WTC11 (cell line): ENCODE measurements around the gene FILIP1L. TPM values are rescaled to one million over a fixed set of nuclear protein-coding genes. Genes with fewer than 3 reads are reported as not detected.

Experiments used
- ATAC-seq: fragments of 200-7000 bp; cut with Tn5 transposase; 2 replicates; pipeline ENCODE4 v1.10.0; 2021; ENCODE audit warnings: mild to moderate bottlenecking, moderate library complexity
- CTCF ChIA-PET: fragments of 300-600 bp; sonication (Branson Sonifier 250); formaldehyde crosslinking; loops from one replicate; lab custom pipeline; 2021; ENCODE audit warnings: antibody characterized with exemption; lab: Charles Lee
- POLR2A ChIA-PET: fragments of 350-600 bp; sonication (Branson Sonifier 250); formaldehyde crosslinking; loops from one replicate; lab custom pipeline; 2021; ENCODE audit warnings: antibody characterized with exemption; lab: Charles Lee
- DNase-seq: peaks from one replicate; pipeline ENCODE4 v3.0.0; 2021; ENCODE audit warnings: low spot score
- H3K27ac Mint-ChIP-seq: 2 replicates; pipeline ENCODE4 v1.8.0; 2021; ENCODE audit warnings: mixed read lengths
- H3K27me3 Mint-ChIP-seq: 2 replicates; pipeline ENCODE4 v1.8.0; 2021; ENCODE audit warnings: low read depth, mild to moderate bottlenecking, moderate library complexity, mixed read lengths
- H3K36me3 Mint-ChIP-seq: 2 replicates; pipeline ENCODE4 v1.8.0; 2021; ENCODE audit warnings: mixed read lengths
- H3K4me1 Mint-ChIP-seq: 2 replicates; pipeline ENCODE4 v1.8.0; 2022; ENCODE audit warnings: mixed read lengths
- H3K4me3 Mint-ChIP-seq: 2 replicates; pipeline ENCODE4 v1.8.0; 2021; ENCODE audit warnings: mild to moderate bottlenecking, moderate library complexity, mixed read lengths
- H3K9me3 Mint-ChIP-seq: 2 replicates; pipeline ENCODE4 v1.8.0; 2021; ENCODE audit warnings: mixed read lengths
- ATF6 ChIP-seq: sonication (generic); formaldehyde crosslinking; IDR thresholded peaks from 2 replicates; pipeline ENCODE4 v1.8.1; 2023; ENCODE audit warnings: mild to moderate bottlenecking, missing genetic modification reagents
- FOXP4 ChIP-seq: sonication (generic); formaldehyde crosslinking; IDR thresholded peaks from 2 replicates; pipeline ENCODE4 v1.8.0; 2022; ENCODE audit warnings: mild to moderate bottlenecking, missing genetic modification reagents
- GABPB1 ChIP-seq: sonication (generic); formaldehyde crosslinking; IDR thresholded peaks from 2 replicates; pipeline ENCODE4 v1.8.1; 2023; ENCODE audit warnings: mild to moderate bottlenecking, missing genetic modification reagents
- HMGXB4 ChIP-seq: sonication (generic); formaldehyde crosslinking; IDR thresholded peaks from 2 replicates; pipeline ENCODE4 v1.8.1; 2023; ENCODE audit warnings: mild to moderate bottlenecking, moderate library complexity, missing genetic modification reagents
- KAT7 ChIP-seq: sonication (generic); formaldehyde crosslinking; IDR thresholded peaks from 2 replicates; pipeline ENCODE4 v1.8.1; 2023; ENCODE audit warnings: missing genetic modification reagents, mild to moderate bottlenecking, borderline replicate concordance
- MYBL2 ChIP-seq: sonication (generic); formaldehyde crosslinking; IDR thresholded peaks from 2 replicates; pipeline ENCODE4 v1.8.1; 2023; ENCODE audit warnings: mild to moderate bottlenecking, moderate library complexity, missing genetic modification reagents
- RELA ChIP-seq: sonication (generic); formaldehyde crosslinking; IDR thresholded peaks from 2 replicates; pipeline ENCODE4 v1.8.1; 2022; ENCODE audit warnings: missing genetic modification reagents, mild to moderate bottlenecking, borderline replicate concordance
- TEAD1 ChIP-seq: sonication (generic); formaldehyde crosslinking; IDR thresholded peaks from 2 replicates; pipeline ENCODE4 v1.8.0; 2022; ENCODE audit warnings: mild to moderate bottlenecking, missing genetic modification reagents
- ZMAT4 ChIP-seq: fragments of 250-450 bp; sonication (Bioruptor Pico); IDR thresholded peaks from 2 replicates; pipeline ENCODE4 v1.9.0; 2021; ENCODE audit warnings: mild to moderate bottlenecking
- ZNF532 ChIP-seq: fragments of 250-450 bp; sonication (Bioruptor Pico); IDR thresholded peaks from 2 replicates; pipeline ENCODE4 v1.9.0; 2021; ENCODE audit warnings: mild to moderate bottlenecking, borderline replicate concordance
- total RNA-seq: library from RNA; stranded (reverse); gene quantifications from 3 replicates; pipeline ENCODE4 v1.2.3, GENCODE V29; 2021

Gene FILIP1L
- total RNA-seq, 1 experiment from 2014 or later: 0.17 TPM

- no peaks in the 10 kb centered on the region for H3K4me1 Mint-ChIP-seq
- no peak for TF ChIP-seq ATF6 (CRISPR knock-in tag)
- no peak for TF ChIP-seq MYBL2 (CRISPR knock-in tag)
- no peak for TF ChIP-seq ZNF532 (CRISPR knock-in tag)
- no peak for TF ChIP-seq RELA
- TF ChIP-seq KAT7 (CRISPR knock-in tag): no peak
- TF ChIP-seq TEAD1 (CRISPR knock-in tag): no peak
- TF ChIP-seq FOXP4: no peak
- H3K4me3 Mint-ChIP-seq: no peak overlapping the region
- peaks cover 3% of the 10 kb centered on the region; the same call in 1 of the 2 replicates for H3K36me3 Mint-ChIP-seq
- H3K27me3 Mint-ChIP-seq: no peaks in the 10 kb centered on the region
- no peak overlapping the region for H3K27ac Mint-ChIP-seq
- DNase-seq (no peak), ATAC-seq (no peak)
- peaks cover 11% of the 10 kb centered on the region for H3K9me3 Mint-ChIP-seq
- POLR2A ChIA-PET: no interaction called here
- CTCF ChIA-PET: interaction anchor here (1.1 to 1.6 kb wide), 2 partner anchors 138 to 274 kb away, joined by 3 to 4 read pairs; no protein-coding TSS in a partner anchor
Measured at GRCh38 chr3:99980606-99981005, 133.7 kb downstream of the FILIP1L start.

- ChIA-PET POLR2A (no interaction called here), CTCF (no interaction called here)
- H3K9me3 Mint-ChIP-seq: peaks cover 11% of the 10 kb centered on the region
- no peak overlapping the region for H3K27ac Mint-ChIP-seq
- no peak for ATAC-seq
- no peak for TF ChIP-seq GABPB1 (CRISPR knock-in tag)
- DNase-seq: no peak
- H3K4me1 Mint-ChIP-seq: no peaks in the 10 kb centered on the region
- H3K36me3 Mint-ChIP-seq: peaks cover 3% of the 10 kb centered on the region; the same call in 1 of the 2 replicates
- no peak overlapping the region for H3K4me3 Mint-ChIP-seq
- no peaks in the 10 kb centered on the region for H3K27me3 Mint-ChIP-seq
Measured at GRCh38 chr3:99978221-99978620, 136.1 kb downstream of the FILIP1L start.

- H3K27ac Mint-ChIP-seq: no peak overlapping the region
- no peak for DNase-seq
- no peak for TF ChIP-seq ATF6 (CRISPR knock-in tag)
- no peak for TF ChIP-seq FOXP4
- no peak for TF ChIP-seq HMGXB4
- no peak for TF ChIP-seq ZMAT4
- TF ChIP-seq, all 79 proteins: peak for 0
- Mint-ChIP-seq H3K9me3 (peaks cover 11% of the 10 kb centered on the region), H3K4me3 (no peak overlapping the region), H3K4me1 (no peaks in the 10 kb centered on the region), H3K27me3 (no peaks in the 10 kb centered on the region), H3K36me3 (peaks cover 3% of the 10 kb centered on the region; the same call in 1 of the 2 replicates)
- POLR2A ChIA-PET: no interaction called here
- CTCF ChIA-PET: no interaction called here
- ATAC-seq: no peak
Measured at GRCh38 chr3:99976584-99976983, 137.7 kb downstream of the FILIP1L start.
